ENCODE measurements around the gene TSHZ2. TPM values are rescaled to one million over a fixed set of nuclear protein-coding genes. Genes with fewer than 3 reads are reported as not detected.

TSHZ2 gene
- total and polyA plus RNA-seq, 2 donors (not counting 1 experiment from before 2014, with no cell fraction given) = 1.00 to 5.7 TPM

GRCh38 chr20:53016534-53017042 lies 44.4 kb downstream of the TSHZ2 start:
- no peak overlapping the region for H3K4me3 Mint-ChIP-seq
- Histone ChIP-seq H3K36me3 (replicated peaks in 1 of 2; ENCODE audit: control extremely low read depth in 1 of 2, control insufficient read depth in 1 of 2, extremely low read depth in 1 of 2, insufficient read depth in 2 of 2, low read length in 1 of 2) (no peaks in the 10 kb centered on the region), H3K4me1 (ENCODE audit: control insufficient read depth in 2 of 2, insufficient read depth in 2 of 2, low read length in 2 of 2) (peaks cover 0 to 7% of the 10 kb centered on the region in 2 donors), H3K27me3 (replicated peaks in 1 of 4; ENCODE audit: control extremely low read depth in 1 of 4, control insufficient read depth in 3 of 4, insufficient read depth in 4 of 4, low read length in 3 of 4) (no peaks in the 10 kb centered on the region), H4K20me1 (ENCODE audit: control insufficient read depth, insufficient read depth, low read length, poor library complexity, severe bottlenecking) (no peaks in the 10 kb centered on the region), H3K79me2 (ENCODE audit: control insufficient read depth, insufficient read depth, low read length) (no peaks in the 10 kb centered on the region), H3K9me3 (ENCODE audit: control extremely low read depth in 1 of 3, control insufficient read depth in 2 of 3, insufficient read depth in 1 of 3, low read length in 2 of 3) (peaks cover 0 to 6% (median 5%) of the 10 kb centered on the region in 3 donors), H3K4me2 (replicated peaks; ENCODE audit: low read depth, low read length, poor library complexity, severe bottlenecking) (no peak overlapping the region), H3K27ac (ENCODE audit: low read length in 2 of 2) (no peak overlapping the region), H3K4me3 (ENCODE audit: control extremely low read depth in 1 of 5, extremely low read depth in 1 of 5, insufficient read depth in 1 of 5, low read depth in 2 of 5, low read length in 4 of 5) (no peak overlapping the region), H2AFZ (ENCODE audit: insufficient read depth, low read depth, low read length, poor library complexity, severe bottlenecking) (no peak overlapping the region), H3K9ac (ENCODE audit: low read length) (no peak overlapping the region)
- WGBS (ENCODE audit: insufficient coverage) = 100% methylated on average over 2 of the region's 5 CpGs
- CTCF ChIA-PET = interaction anchor here (0.5 kb wide), 1 partner anchor 166 kb away, joined by 3 read pairs; no protein-coding TSS in a partner anchor
- intact Hi-C loops (cut with micrococcal nuclease) = no loop called here
- H3K4me1 Mint-ChIP-seq = peaks cover 15% of the 10 kb centered on the region
- no peak for ATAC-seq (ENCODE audit: low read depth)
- H3K27ac Mint-ChIP-seq = no peak overlapping the region
- TF ChIP-seq, protein P1, sequence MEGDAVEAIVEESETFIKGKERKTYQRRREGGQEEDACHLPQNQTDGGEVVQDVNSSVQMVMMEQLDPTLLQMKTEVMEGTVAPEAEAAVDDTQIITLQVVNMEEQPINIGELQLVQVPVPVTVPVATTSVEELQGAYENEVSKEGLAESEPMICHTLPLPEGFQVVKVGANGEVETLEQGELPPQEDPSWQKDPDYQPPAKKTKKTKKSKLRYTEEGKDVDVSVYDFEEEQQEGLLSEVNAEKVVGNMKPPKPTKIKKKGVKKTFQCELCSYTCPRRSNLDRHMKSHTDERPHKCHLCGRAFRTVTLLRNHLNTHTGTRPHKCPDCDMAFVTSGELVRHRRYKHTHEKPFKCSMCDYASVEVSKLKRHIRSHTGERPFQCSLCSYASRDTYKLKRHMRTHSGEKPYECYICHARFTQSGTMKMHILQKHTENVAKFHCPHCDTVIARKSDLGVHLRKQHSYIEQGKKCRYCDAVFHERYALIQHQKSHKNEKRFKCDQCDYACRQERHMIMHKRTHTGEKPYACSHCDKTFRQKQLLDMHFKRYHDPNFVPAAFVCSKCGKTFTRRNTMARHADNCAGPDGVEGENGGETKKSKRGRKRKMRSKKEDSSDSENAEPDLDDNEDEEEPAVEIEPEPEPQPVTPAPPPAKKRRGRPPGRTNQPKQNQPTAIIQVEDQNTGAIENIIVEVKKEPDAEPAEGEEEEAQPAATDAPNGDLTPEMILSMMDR (IDR thresholded peaks at IDR 0.05) = no peak
- TF ChIP-seq EZH2 (IDR thresholded peaks at IDR 0.05; ENCODE audit: borderline replicate concordance, insufficient read depth, low read depth, low read length, poor library complexity, severe bottlenecking) = no peak
- no peak for DNase-seq
- H3K27me3 Mint-ChIP-seq = peaks cover 8% of the 10 kb centered on the region
- H3K9me3 Mint-ChIP-seq (ENCODE audit: insufficient read depth) = peaks cover 3% of the 10 kb centered on the region
- POLR2A ChIA-PET = no interaction called here

GRCh38 chr20:53017206-53017605 lies 45.0 kb downstream of the TSHZ2 start:
- Histone ChIP-seq H3K79me2 (ENCODE audit: control insufficient read depth, insufficient read depth, low read length) (no peaks in the 10 kb centered on the region), H3K4me1 (ENCODE audit: control insufficient read depth in 2 of 2, insufficient read depth in 2 of 2, low read length in 2 of 2) (peaks cover 0 to 7% of the 10 kb centered on the region in 2 donors), H3K4me2 (replicated peaks; ENCODE audit: low read depth, low read length, poor library complexity, severe bottlenecking) (no peak overlapping the region), H3K27ac (ENCODE audit: low read length in 2 of 2) (no peak overlapping the region), H3K4me3 (ENCODE audit: control extremely low read depth in 1 of 5, extremely low read depth in 1 of 5, insufficient read depth in 1 of 5, low read depth in 2 of 5, low read length in 4 of 5) (no peak overlapping the region), H3K9ac (ENCODE audit: low read length) (no peak overlapping the region), H3K9me3 (ENCODE audit: control extremely low read depth in 1 of 3, control insufficient read depth in 2 of 3, insufficient read depth in 1 of 3, low read length in 2 of 3) (peaks cover 0 to 6% (median 5%) of the 10 kb centered on the region in 3 donors), H2AFZ (ENCODE audit: insufficient read depth, low read depth, low read length, poor library complexity, severe bottlenecking) (no peak overlapping the region), H3K36me3 (replicated peaks in 1 of 2; ENCODE audit: control extremely low read depth in 1 of 2, control insufficient read depth in 1 of 2, extremely low read depth in 1 of 2, insufficient read depth in 2 of 2, low read length in 1 of 2) (no peaks in the 10 kb centered on the region), H4K20me1 (ENCODE audit: control insufficient read depth, insufficient read depth, low read length, poor library complexity, severe bottlenecking) (no peaks in the 10 kb centered on the region), H3K27me3 (replicated peaks in 1 of 4; ENCODE audit: control extremely low read depth in 1 of 4, control insufficient read depth in 3 of 4, insufficient read depth in 4 of 4, low read length in 3 of 4) (no peaks in the 10 kb centered on the region)
- POLR2A ChIA-PET = no interaction called here
- TF ChIP-seq, protein P1 (IDR thresholded peaks at IDR 0.05) = no peak
- no peak for TF ChIP-seq EZH2 (IDR thresholded peaks at IDR 0.05; ENCODE audit: borderline replicate concordance, insufficient read depth, low read depth, low read length, poor library complexity, severe bottlenecking)
- DNase-seq (no peak), ATAC-seq (ENCODE audit: low read depth) (no peak)
- intact Hi-C loops (cut with micrococcal nuclease) = no loop called here
- Mint-ChIP-seq H3K4me1 (peaks cover 17% of the 10 kb centered on the region), H3K27ac (no peak overlapping the region), H3K9me3 (ENCODE audit: insufficient read depth) (peaks cover 3% of the 10 kb centered on the region), H3K27me3 (peaks cover 8% of the 10 kb centered on the region), H3K4me3 (no peak overlapping the region)
- WGBS (ENCODE audit: insufficient coverage) = no CpG with 5 or more reads among the region's 4 CpGs
- CTCF ChIA-PET = interaction anchor here (0.5 kb wide), 1 partner anchor 165 kb away, joined by 3 read pairs; no protein-coding TSS in a partner anchor
